Cardiac muscle cell (in vitro differentiated cells and primary cell): ENCODE measurements around the gene DNM3. TPM values are rescaled to one million over a fixed set of nuclear protein-coding genes. Genes with fewer than 3 reads are reported as not detected.

Experiments used
- DNase-seq, 2 donors: peaks; one replicate each; pipeline versions ENCODE4 v3.0.0 to v3.0.0-alpha.2; 2010 to 2017; ENCODE audit warnings: low read depth in 1 of 2, low spot score in 1 of 2
- H3K27ac ChIP-seq: fragments of 200-600 bp; sonication (generic); 2 replicates; pipeline ENCODE4 v1.5.1; 2016
- H3K27me3 ChIP-seq: fragments of 200-600 bp; sonication (generic); 2 replicates; pipeline ENCODE4 v1.6.0; 2016; ENCODE audit warnings: control low read depth
- H3K36me3 ChIP-seq: fragments of 200-600 bp; sonication (generic); 2 replicates; pipeline ENCODE4 v1.5.1; 2016; ENCODE audit warnings: control low read depth
- H3K4me1 ChIP-seq: fragments of 200-600 bp; sonication (generic); 2 replicates; pipeline ENCODE4 v1.8.1; 2017; ENCODE audit warnings: low read depth, mild to moderate bottlenecking, mixed run types
- H3K4me3 ChIP-seq: fragments of 200-600 bp; sonication (generic); 2 replicates; pipeline ENCODE4 v1.5.1; 2016; ENCODE audit warnings: mild to moderate bottlenecking
- H3K9me3 ChIP-seq: fragments of 200-600 bp; sonication (generic); 2 replicates; pipeline ENCODE4 v1.5.1; 2017; ENCODE audit warnings: low read depth, mild to moderate bottlenecking, control low read depth
- CTCF ChIP-seq: IDR thresholded peaks from 2 replicates; pipeline ENCODE4 v1.5.1; 2012; ENCODE audit warnings: low read depth, mild to moderate bottlenecking, low read length
- polyA plus RNA-seq: library from polyadenylated mRNA; unstranded; fragments of >200 nt; fragmentation: Nextera tagmentation; extraction: Ambion mirVana; gene quantifications from 2 replicates; pipeline ENCODE4 v1.2.1, GENCODE V29; 2016
- total RNA-seq: library from RNA; depleted of rRNA; stranded (reverse); fragments of >200 nt; gene quantifications from 2 replicates; pipeline ENCODE4 v1.2.3, GENCODE V29; 2016

The DNM3 gene
- total and polyA plus RNA-seq, 2 experiments from 2014 or later: 0.42 TPM; not detected in 1

- DNase-seq: peak; percentile 63 to 73
- H3K4me3 ChIP-seq: no peak overlapping the region
- H3K36me3 ChIP-seq: no peaks in the 10 kb centered on the region
- no peaks in the 10 kb centered on the region for H3K9me3 ChIP-seq
- no peak overlapping the region for H3K27ac ChIP-seq
- peak; percentile 80 for TF ChIP-seq CTCF
- no peaks in the 10 kb centered on the region for H3K27me3 ChIP-seq
- peaks cover 3% of the 10 kb centered on the region for H3K4me1 ChIP-seq
Measured at GRCh38 chr1:171801487-171801891, 39.8 kb upstream of the DNM3 start.

- Histone ChIP-seq H3K4me1 (peaks cover 3% of the 10 kb centered on the region), H3K9me3 (no peaks in the 10 kb centered on the region), H3K27me3 (no peaks in the 10 kb centered on the region), H3K4me3 (no peak overlapping the region), H3K36me3 (no peaks in the 10 kb centered on the region), H3K27ac (no peak overlapping the region)
- TF ChIP-seq CTCF: no peak
- DNase-seq: no peak
Measured at GRCh38 chr1:171802207-171802606, 39.1 kb upstream of the DNM3 start.

DNA sequence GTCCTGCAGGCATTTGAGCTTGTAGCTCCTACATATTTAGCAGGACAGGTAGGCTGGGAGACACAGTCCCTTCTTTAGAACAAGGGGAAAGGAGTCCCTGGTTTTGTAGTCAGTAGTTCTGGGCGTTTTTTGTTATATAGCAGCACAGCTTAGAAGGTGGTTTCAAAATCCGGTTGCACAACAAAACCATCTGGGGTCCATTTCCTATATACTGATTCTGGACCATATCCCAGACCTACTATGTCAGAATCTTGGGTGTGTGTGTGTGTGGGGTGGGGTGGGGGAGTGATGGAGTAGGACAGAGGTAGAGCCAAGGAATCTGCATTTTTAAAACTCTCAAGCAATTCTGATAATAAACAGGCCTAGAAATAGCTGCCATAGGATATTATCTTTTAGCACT lies 38.3 kb upstream of the DNM3 start:
- peak in 1 of 2 donors; percentile 92 for DNase-seq
- Histone ChIP-seq H3K27me3 (no peaks in the 10 kb centered on the region), H3K36me3 (no peaks in the 10 kb centered on the region), H3K27ac (no peak overlapping the region), H3K9me3 (no peaks in the 10 kb centered on the region), H3K4me3 (no peak overlapping the region), H3K4me1 (peaks cover 3% of the 10 kb centered on the region)
- TF ChIP-seq CTCF: no peak

GRCh38 chr1:171803461-171804022 lies 37.8 kb upstream of the DNM3 start:
- Histone ChIP-seq H3K36me3 (no peaks in the 10 kb centered on the region), H3K9me3 (no peaks in the 10 kb centered on the region), H3K4me3 (no peak overlapping the region), H3K27me3 (no peaks in the 10 kb centered on the region), H3K27ac (no peak overlapping the region), H3K4me1 (peaks cover 3% of the 10 kb centered on the region)
- no peak for DNase-seq
- TF ChIP-seq CTCF: no peak

GRCh38 chr1:171805395-171806115 lies 35.7 kb upstream of the DNM3 start:
- no peak overlapping the region for H3K27ac ChIP-seq
- TF ChIP-seq CTCF: no peak

More at GRCh38 chr1:171805395-171806115, 35.7 kb upstream of the DNM3 start:
- DNase-seq: no peak
- no peaks in the 10 kb centered on the region for H3K4me1 ChIP-seq
- H3K4me3 ChIP-seq: no peak overlapping the region
- H3K27me3 ChIP-seq: no peaks in the 10 kb centered on the region
- H3K9me3 ChIP-seq: no peaks in the 10 kb centered on the region
- no peaks in the 10 kb centered on the region for H3K36me3 ChIP-seq
